ENCODE results near the gene VAMP2. TPM values are rescaled to one million over a fixed set of nuclear protein-coding genes. Genes with fewer than 3 reads are reported as not detected.

VAMP2 gene
- total and polyA plus RNA-seq, 4 donors = 4.2 to 25.9 (median 10.2) TPM

GRCh38 chr17:8117367-8117979, 45.3 kb downstream of the VAMP2 start:
- Histone ChIP-seq H3K4me3 (ENCODE audit: low read depth in 1 of 3, low read length in 3 of 3) (no peak overlapping the region), H3K9ac (ENCODE audit: low read depth in 1 of 2, low read length in 2 of 2) (no peak overlapping the region), H3K4me1 (ENCODE audit: control insufficient read depth in 4 of 4, insufficient read depth in 4 of 4, low read length in 3 of 4) (peaks cover 12 to 41% (median 38%) of the 10 kb centered on the region in 4 donors), H3K27me3 (ENCODE audit: control insufficient read depth in 4 of 4, insufficient read depth in 4 of 4, low read length in 3 of 4) (peaks cover 0 to 19% (median 6%) of the 10 kb centered on the region in 4 donors), H3K9me3 (ENCODE audit: control insufficient read depth in 4 of 4, low read length in 3 of 4) (no peaks in the 10 kb centered on the region), H3K36me3 (ENCODE audit: control insufficient read depth in 4 of 4, insufficient read depth in 3 of 4, low read depth in 1 of 4, low read length in 3 of 4) (no peaks in the 10 kb centered on the region), H3K27ac (ENCODE audit: low read depth in 1 of 2, low read length in 2 of 2) (no peak overlapping the region)
- WGBS = 6% methylated on average over 18 of the region's 18 CpGs
- TF ChIP-seq NR2F2 (IDR thresholded peaks at IDR 0.05) (no peak), REST (IDR thresholded peaks at IDR 0.05) (no peak), CTCF (IDR thresholded peaks at IDR 0.05; ENCODE audit: low read depth, low read length, missing input control) (no peak), HNF4A (conservative IDR thresholded peaks at IDR 0.05) (no peak), EGR1 (IDR thresholded peaks at IDR 0.05; ENCODE audit: low read depth in 2 of 2) (no peak), YY1 (IDR thresholded peaks at IDR 0.05) (no peak), TAF1 (conservative IDR thresholded peaks at IDR 0.05) (no peak), ZBTB33 (IDR thresholded peaks at IDR 0.05) (no peak), FOXA2 (IDR thresholded peaks at IDR 0.05) (no peak), JUND (IDR thresholded peaks at IDR 0.05) (no peak), FOXA1 (IDR thresholded peaks at IDR 0.05) (no peak), MAX (IDR thresholded peaks at IDR 0.05) (no peak), SP1 (IDR thresholded peaks at IDR 0.05) (no peak)
- DNase-seq (ENCODE audit: low spot score) = no peak

DNA sequence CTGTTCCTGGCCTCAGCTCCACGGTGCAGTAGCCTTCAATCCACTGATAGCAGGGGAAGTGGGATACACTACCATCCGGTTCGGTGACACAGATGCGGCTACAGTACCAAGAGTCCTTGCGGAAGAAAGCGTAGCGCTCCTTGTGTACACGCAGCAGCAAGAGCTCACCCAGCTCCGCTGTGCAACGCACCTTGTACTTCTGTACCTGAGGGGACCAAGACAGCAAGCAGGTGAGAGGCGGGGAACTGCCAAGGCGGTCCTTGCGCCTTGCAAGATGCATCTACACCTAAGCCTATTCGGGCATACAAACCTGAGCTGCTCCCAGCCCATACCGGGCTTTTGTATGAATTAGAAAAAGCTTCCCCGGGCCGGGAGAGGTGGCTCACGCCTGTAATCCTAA, 46.0 kb downstream of the VAMP2 start:
- H3K9ac ChIP-seq (ENCODE audit: low read depth in 1 of 2, low read length in 2 of 2) = no peak overlapping the region
- H3K36me3 ChIP-seq (ENCODE audit: control insufficient read depth in 4 of 4, insufficient read depth in 3 of 4, low read depth in 1 of 4, low read length in 3 of 4) = no peaks in the 10 kb centered on the region
- no peak overlapping the region for H3K4me3 ChIP-seq (ENCODE audit: low read depth in 1 of 3, low read length in 3 of 3)
- WGBS = 38% methylated on average over 18 of the region's 18 CpGs
- H3K27me3 ChIP-seq (ENCODE audit: control insufficient read depth in 4 of 4, insufficient read depth in 4 of 4, low read length in 3 of 4) = peaks cover 0 to 23% (median 4%) of the 10 kb centered on the region in 4 donors
- DNase-seq (ENCODE audit: low spot score) = no peak
- peaks cover 11 to 36% (median 33%) of the 10 kb centered on the region in 4 donors for H3K4me1 ChIP-seq (ENCODE audit: control insufficient read depth in 4 of 4, insufficient read depth in 4 of 4, low read length in 3 of 4)
- H3K9me3 ChIP-seq (ENCODE audit: control insufficient read depth in 4 of 4, low read length in 3 of 4) = no peaks in the 10 kb centered on the region
- no peak overlapping the region for H3K27ac ChIP-seq (ENCODE audit: low read depth in 1 of 2, low read length in 2 of 2)
- TF ChIP-seq GABPA (IDR thresholded peaks at IDR 0.05 in 1 of 2, conservative IDR thresholded peaks at IDR 0.05 in 1 of 2) = no peak
- no peak for TF ChIP-seq FOXA1 (IDR thresholded peaks at IDR 0.05)
- no peak for TF ChIP-seq SP1 (IDR thresholded peaks at IDR 0.05)
- TF ChIP-seq JUND (IDR thresholded peaks at IDR 0.05) = no peak
- no peak for TF ChIP-seq RXRA (IDR thresholded peaks at IDR 0.05)
- TF ChIP-seq RAD21 (IDR thresholded peaks at IDR 0.05) = no peak
- no peak for TF ChIP-seq FOXA2 (IDR thresholded peaks at IDR 0.05)
- no peak for TF ChIP-seq TAF1 (conservative IDR thresholded peaks at IDR 0.05)
- TF ChIP-seq HNF4A (conservative IDR thresholded peaks at IDR 0.05) = no peak
- no peak for TF ChIP-seq NR2F2 (IDR thresholded peaks at IDR 0.05)
- TF ChIP-seq HNF4G (IDR thresholded peaks at IDR 0.05) = no peak
- no peak for TF ChIP-seq REST (IDR thresholded peaks at IDR 0.05)
- no peak for TF ChIP-seq ZBTB33 (IDR thresholded peaks at IDR 0.05)
- no peak for TF ChIP-seq ATF3 (IDR thresholded peaks at IDR 0.05)
- no peak for TF ChIP-seq EGR1 (IDR thresholded peaks at IDR 0.05; ENCODE audit: low read depth in 2 of 2)
